Femur (tissue), 1 donor: Measurements from ENCODE around the gene RNF157.
"Not testable (repeated sequence)": the region's sequence is repeated elsewhere in the genome, so short reads cannot be mapped to it uniquely, and the experiment has no call there.

ENCODE experiments used
- DNase-seq: peaks from one replicate; pipeline ENCODE4 v3.0.0-alpha.2; 2017

RNF157 gene

GRCh38 chr17:76270127-76270592, 29.9 kb upstream of the RNF157 start:
- no peak for DNase-seq

DNA sequence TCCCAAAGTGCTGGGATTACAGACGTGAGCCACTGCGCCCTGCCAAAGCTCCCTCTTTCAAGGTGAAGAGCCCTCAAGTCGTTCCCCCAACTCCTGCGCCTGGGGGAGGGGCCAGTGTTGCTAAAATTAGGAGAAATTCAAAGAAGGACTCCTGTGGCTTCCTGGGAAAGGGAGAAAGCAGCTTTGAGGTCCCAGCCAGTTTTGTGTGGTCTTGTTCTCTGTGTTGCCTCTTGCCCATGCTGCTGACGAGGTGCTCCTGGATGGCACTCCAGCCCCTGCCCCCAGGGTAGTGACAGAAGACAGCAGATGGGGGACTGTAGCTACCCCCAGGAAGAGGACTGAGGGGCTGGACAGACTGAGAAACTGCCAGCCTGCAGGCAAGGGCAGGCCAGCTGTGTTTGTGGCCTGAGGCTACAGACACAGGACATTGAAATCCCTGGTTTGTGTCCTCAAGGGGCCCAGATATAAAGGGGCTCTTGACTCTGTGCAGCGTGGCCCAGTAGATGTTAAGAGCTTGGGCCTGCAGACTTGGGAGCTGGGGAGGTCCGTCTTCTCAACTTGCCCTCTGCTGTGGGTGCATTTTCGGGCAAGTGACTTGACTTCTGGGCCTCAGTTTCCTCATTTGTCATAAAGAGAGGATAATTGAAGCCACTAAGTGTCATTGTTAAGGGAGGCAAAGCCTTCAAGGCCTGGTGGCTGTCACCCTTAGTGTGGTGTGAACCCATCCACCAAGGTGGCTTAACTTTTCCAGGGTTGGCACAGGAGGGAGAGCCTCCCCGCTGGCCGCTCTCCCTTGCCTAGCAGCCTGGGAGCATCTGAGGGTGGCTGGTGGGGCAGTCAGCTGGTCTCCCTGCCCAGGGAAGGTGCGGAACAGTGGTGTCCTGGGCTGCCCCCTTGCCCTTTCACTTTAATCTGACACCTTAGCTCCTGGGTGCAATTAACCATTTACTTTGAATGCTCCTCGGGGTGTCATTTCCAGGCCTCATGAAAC, 29.0 kb upstream of the RNF157 start:
- DNase-seq, result no peak

- DNase-seq, result peak; percentile 78
These were observed 27.9 kb upstream of the RNF157 start for GRCh38 chr17:76268015-76268749.

DNA sequence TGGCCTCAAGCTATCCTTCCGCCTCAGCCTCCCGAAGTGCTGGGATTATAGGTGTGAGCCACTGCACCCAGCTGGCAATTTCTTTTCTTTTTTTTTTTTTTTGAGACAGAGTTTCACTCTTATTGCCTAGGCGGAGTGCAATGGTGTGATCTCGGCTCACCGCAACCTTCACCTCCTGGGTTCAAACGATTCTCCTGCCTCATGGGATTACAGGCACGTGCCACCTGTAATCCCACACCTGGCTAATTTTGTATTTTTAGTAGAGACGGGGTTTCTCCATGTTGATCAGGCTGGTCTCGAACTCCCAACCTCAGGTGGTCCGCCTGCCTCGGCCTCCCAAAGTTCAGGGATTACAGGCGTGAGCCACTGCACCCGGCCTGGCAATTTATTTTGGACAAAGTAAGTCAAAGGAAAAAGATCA, 27.3 kb upstream of the RNF157 start:
- DNase-seq, result not testable (repeated sequence)

DNA sequence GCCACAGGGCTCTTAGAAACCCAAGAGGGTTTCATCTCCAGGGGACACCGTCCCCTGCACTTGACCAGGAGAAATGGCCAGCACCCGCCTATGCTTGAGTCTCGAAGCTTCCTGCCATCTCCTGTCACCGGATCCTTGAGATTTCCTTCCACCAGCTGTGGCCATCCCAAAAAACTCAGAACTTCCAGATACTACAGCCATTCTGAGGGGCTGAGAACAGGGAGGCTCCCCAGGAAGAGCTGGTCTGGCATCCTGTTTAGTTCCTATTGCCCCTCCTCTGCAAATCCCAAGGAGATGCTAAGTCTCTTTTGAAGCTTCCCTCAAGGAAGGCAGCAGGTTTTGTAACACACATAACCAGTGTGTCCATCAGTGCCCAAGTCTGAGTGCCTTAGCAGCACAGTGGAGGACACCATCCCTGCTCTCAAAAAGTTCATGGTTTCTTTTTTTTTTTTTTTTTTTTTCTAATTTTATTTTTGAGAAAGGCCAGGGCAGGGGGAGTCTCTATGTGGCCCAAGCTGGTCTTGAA, 26.8 kb upstream of the RNF157 start:
- no peak for DNase-seq

DNA sequence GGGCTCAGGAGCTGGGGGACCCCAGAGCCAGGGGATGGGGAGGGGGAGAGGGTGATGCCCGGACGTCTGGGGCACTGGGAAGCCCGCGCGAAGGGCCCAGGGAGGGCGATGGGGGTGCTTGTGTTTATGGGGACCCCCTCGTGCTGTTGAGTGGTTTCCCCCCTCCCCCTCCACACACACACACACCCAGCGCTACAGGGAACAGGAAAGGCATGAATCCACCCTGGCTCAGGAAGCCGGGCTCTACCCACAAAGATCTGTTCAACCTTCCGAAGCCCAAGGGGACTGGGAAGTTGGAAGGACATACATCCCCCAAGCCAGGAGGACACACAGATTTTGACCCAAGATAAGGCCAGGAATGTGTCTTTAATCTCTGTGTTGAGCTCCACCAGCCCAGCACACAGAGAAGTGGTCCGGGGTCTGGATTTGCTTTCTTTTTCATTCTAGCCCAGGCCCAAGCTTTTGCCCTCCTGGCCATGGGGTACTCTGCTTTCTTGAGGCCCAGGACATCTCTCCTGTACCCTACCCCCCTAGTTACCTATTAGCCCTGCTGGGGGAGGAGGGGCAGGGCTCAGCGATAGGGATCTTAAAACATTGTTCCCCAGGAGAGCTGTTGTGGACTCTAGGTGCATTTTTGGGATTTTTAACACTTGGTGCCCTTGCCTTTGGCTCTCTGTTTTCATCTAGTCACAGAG, 26.1 kb upstream of the RNF157 start:
- DNase-seq, result peak; percentile 47

DNA sequence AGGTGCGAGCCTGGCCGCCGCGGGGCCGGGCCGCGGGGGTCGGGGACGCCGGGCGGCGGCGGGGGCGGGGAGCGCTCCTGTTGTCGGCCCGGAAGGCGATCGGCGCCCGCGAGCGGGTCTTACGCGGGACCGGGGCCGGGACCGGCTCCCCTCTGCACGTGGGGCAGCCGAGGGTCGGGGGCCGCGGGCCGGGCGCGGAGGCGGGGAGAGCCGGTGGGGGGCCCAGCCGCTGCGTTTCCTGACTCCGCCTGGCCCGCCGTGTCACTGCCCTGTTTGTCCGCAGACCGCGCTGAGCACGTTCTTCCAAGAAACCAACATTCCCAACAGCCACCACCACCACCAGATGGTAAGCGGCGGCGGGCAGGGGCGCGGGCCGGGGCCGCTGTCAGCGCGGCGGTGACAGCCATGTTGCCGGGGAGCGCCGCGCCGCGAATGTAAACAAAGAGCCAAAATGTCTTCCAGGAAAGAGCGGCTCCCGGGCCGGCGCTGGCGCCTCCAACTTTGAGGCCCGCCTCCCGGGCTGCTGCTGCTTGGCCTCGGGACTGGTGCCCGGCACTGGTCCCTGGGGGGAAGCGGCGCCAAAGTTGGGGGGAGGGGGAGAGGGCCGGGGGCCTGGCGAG, 25.4 kb upstream of the RNF157 start:
- DNase-seq, result peak; percentile 79

DNA sequence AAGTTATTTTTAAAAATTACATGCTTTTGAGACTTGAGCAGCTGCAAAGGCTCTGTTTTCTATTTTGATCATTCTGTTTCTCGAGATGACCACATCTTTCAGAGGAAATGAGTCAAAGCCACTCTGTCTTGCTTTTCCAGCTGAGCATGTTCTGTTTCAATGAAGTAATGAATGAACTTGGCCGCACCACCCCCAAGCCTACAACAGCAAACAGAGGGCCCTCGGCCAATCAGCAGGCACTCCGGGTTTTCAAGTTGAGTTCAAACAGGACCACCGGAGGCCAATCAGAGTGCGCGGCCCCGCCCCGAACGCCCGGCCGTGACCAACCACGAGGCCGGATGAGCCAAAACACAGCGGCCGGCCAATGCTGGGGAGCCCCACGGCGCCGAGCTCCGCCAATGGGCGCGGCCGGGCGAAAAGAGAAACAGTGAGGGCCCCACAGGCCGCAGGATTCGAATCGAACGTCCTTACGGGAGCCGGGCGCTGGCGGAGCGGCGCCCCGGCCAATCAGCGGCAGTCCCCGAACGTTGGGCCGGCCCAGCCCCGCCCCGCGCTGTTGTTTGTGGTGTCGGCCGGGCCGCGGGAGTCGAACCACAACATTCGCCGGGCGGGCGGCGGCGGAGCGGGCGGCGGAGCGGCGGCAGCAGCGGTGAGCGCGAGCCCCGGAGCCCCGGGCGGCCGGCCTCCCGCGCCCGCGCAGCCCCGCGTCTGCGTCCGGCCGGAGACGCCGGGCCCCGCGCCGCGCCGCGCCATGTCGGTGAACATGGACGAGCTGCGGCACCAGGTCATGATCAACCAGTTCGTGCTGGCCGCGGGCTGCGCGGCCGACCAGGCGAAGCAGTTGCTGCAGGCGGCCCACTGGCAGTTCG, 24.7 kb upstream of the RNF157 start, which contains the start of gene UBALD2:
Gene UBALD2, plus strand, starts transcription at position 594 of the 869 bp plus-strand sequence. Its CDS starts 158 bp downstream, at position 752.
- peak; percentile 100 for DNase-seq

- DNase-seq, result no peak
These were observed 24.1 kb upstream of the RNF157 start for GRCh38 chr17:76264425-76264754.

DNA sequence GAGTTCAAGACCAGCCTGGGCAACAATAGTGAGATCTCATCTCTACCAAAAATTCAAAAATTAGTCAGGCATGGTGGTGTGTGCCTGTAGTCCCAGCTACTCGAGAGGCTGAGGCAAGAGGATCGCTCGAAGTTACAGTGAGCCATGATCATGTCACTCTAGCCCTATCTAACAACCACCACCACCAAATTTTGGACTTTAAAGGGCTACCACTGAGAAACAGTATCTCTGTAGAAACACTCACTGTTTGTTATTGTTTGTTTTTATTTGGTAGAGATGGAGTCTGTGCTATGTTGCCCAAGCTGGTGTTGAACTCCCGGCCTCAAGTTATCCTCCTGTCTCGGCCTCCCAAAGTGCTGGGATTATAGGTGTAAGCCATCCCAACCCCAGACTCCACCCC, 23.6 kb upstream of the RNF157 start:
- DNase-seq, result no peak

GRCh38 chr17:76262732-76263344, 22.5 kb upstream of the RNF157 start:
- DNase-seq, result no peak

- no peak for DNase-seq
These were observed 21.3 kb upstream of the RNF157 start for GRCh38 chr17:76261421-76262215.

DNA sequence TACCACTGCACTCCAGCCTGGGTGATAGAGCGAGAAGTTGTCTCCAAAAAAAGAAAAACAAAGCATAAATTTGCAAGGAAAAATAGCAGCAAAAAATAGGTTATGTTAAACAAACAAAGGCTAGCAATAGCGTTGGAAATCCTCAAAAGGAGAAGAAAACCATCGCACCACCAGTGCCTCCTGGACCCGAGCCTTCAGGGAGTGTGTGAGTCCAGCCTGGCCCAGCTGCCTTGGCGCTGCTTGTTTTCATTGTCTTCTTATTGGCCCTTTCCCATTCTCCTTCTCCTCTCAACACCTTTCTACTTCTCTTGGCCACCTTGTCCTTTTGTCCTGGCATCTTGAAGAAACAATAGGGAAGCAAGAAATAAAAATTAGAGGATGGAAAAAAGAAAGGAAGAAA, 20.4 kb upstream of the RNF157 start:
- DNase-seq, result no peak

- DNase-seq, result no peak
These were observed 19.9 kb upstream of the RNF157 start for GRCh38 chr17:76260220-76260619.

DNA sequence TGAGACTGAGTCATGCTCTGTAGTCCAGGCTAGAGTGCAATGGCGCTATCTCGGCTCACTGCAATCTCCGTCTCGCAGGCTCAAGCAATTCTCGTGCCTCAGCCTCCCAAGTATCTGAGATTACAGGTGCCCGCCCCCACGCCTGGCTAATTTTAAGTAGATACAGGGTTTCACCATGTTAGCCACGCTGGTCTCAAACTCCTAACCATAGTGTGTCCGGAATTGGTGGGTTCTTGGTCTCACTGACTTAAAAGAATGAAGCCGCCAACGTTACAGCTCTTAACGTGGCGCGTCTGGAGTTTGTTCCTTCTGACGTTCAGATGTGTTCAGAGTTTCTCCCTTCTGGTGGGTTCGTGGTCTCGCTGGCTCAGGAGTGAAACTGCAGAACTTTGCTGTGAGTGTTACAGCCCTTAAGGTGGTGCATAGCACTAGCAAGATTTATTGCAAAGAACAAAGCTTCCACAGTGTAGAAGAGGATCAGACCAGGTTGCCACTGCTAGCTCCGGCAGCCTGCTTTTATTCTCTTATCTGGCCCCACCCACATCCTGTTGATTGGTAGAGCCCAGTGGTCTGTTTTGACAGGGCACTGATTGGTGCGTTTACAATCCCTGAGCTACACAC, 16.2 kb upstream of the RNF157 start:
- not testable (repeated sequence) for DNase-seq

GRCh38 chr17:76255801-76256429, 15.6 kb upstream of the RNF157 start:
- no peak for DNase-seq

GRCh38 chr17:76254275-76254674, 14.0 kb upstream of the RNF157 start:
- no peak for DNase-seq

DNA sequence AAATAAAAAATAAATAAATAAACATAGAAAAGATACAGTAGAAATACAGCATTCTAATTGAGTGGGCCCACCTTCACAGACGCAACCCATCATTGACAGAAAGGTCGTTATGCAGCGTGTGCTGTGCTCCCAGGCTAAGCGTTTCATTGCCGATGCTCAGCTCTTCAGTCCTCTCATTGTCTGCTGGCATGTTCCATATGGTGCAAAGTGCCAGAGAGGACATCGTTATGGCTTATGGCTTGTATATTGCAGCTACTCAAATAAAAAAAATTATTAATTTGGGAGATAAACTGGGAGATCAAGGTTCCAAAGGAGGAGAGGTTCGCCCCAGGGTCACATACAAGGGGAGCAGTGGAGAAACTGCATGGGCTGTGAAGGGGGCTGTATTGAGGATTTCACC, 13.5 kb upstream of the RNF157 start:
- DNase-seq, result no peak
